DND-41 (cell line): ENCODE measurements around the gene FOXN3.

Experiments
- ATAC-seq: fragments of 200-7000 bp; cut with Tn5 transposase; 3 replicates; pipeline ENCODE4 v1.9.1; 2021; ENCODE audit warnings: low read depth; ENCODE audit not compliant: insufficient read depth
- DNase-seq: peaks from one replicate; pipeline ENCODE4 v3.0.0-alpha.2; 2020
- H2AFZ ChIP-seq: 2 replicates; pipeline ENCODE4 v1.6.0; 2012; ENCODE audit warnings: low read depth, low read length
- H3K27ac ChIP-seq: 2 replicates; pipeline ENCODE4 v1.5.1; 2012; ENCODE audit warnings: low read length, inconsistent platforms
- H3K27me3 ChIP-seq: fragments of 200-600 bp; sonication (generic); 2 replicates; pipeline ENCODE4 v1.6.0; 2012; ENCODE audit warnings: low read length, mild to moderate bottlenecking, inconsistent platforms; ENCODE audit not compliant: insufficient read depth, poor library complexity
- H3K36me3 ChIP-seq: 2 replicates; pipeline ENCODE4 v1.5.1; 2012; ENCODE audit warnings: low read length, inconsistent platforms; ENCODE audit not compliant: insufficient read depth
- H3K4me1 ChIP-seq: 2 replicates; pipeline ENCODE4 v1.5.1; 2012; ENCODE audit warnings: mild to moderate bottlenecking, low read length; ENCODE audit not compliant: insufficient read depth
- H3K4me2 ChIP-seq: 2 replicates; pipeline ENCODE4 v1.6.0; 2012; ENCODE audit warnings: mild to moderate bottlenecking, moderate library complexity, low read length, inconsistent platforms; ENCODE audit not compliant: insufficient read depth
- H3K4me3 ChIP-seq, 2 experiments: fragments of 200-600 bp in 1 of 2; shearing (Covaris generic) in 1 of 2; 2 replicates each; pipeline ENCODE4 v1.5.1; 2012 to 2016; ENCODE audit warnings: inconsistent platforms in 2 of 2, low read length in 2 of 2, mild to moderate bottlenecking in 2 of 2, low read depth in 1 of 2, moderate library complexity in 1 of 2
- H3K79me2 ChIP-seq: 2 replicates; pipeline ENCODE4 v1.6.0; 2012; ENCODE audit warnings: low read length, inconsistent platforms; ENCODE audit not compliant: insufficient read depth
- H3K9ac ChIP-seq: 2 replicates; pipeline ENCODE4 v1.6.0; 2012; ENCODE audit warnings: low read depth, mild to moderate bottlenecking, inconsistent platforms, low read length, moderate library complexity
- H3K9me3 ChIP-seq: 2 replicates; pipeline ENCODE4 v1.5.1; 2012; ENCODE audit warnings: low read length, moderate library complexity, mild to moderate bottlenecking, inconsistent platforms; ENCODE audit not compliant: insufficient read depth, severe bottlenecking
- H4K20me1 ChIP-seq: 2 replicates; pipeline ENCODE4 v1.6.0; 2012; ENCODE audit warnings: low read length; ENCODE audit not compliant: insufficient read depth
- CTCF ChIP-seq: IDR thresholded peaks from 2 replicates; pipeline ENCODE4 v1.5.1; 2012; ENCODE audit warnings: borderline replicate concordance, low read length, moderate library complexity, mild to moderate bottlenecking; ENCODE audit not compliant: poor library complexity, severe bottlenecking; ENCODE audit errors: extremely low read depth
- EZH2 ChIP-seq: IDR thresholded peaks from 3 replicates; pipeline ENCODE4 v1.6.1; 2012; ENCODE audit warnings: borderline replicate concordance, low read depth, mild to moderate bottlenecking, moderate library complexity, low read length, inconsistent platforms; ENCODE audit not compliant: severe bottlenecking

The FOXN3 gene

GRCh38 chr14:89236851-89237250 lies 180.2 kb downstream of the FOXN3 start:
- ATAC-seq (no peak), DNase-seq (no peak)
- Histone ChIP-seq H3K36me3 (peaks cover 4% of the 10 kb centered on the region), H3K9me3 (no peaks in the 10 kb centered on the region), H3K27ac (no peak overlapping the region), H3K79me2 (peaks cover 81% of the 10 kb centered on the region), H2AFZ (no peak overlapping the region), H3K4me3 (no peak overlapping the region), H3K4me2 (no peak overlapping the region), H3K27me3 (no peaks in the 10 kb centered on the region), H3K4me1 (no peaks in the 10 kb centered on the region), H4K20me1 (peaks cover 14% of the 10 kb centered on the region; the same call in 1 of the 2 replicates), H3K9ac (no peak overlapping the region)
- no peak for TF ChIP-seq EZH2
- no peak for TF ChIP-seq CTCF

GRCh38 chr14:89233184-89233583 lies 183.8 kb downstream of the FOXN3 start:
- H3K4me2 ChIP-seq, result no peak overlapping the region
- no peaks in the 10 kb centered on the region for H3K27me3 ChIP-seq

DNA sequence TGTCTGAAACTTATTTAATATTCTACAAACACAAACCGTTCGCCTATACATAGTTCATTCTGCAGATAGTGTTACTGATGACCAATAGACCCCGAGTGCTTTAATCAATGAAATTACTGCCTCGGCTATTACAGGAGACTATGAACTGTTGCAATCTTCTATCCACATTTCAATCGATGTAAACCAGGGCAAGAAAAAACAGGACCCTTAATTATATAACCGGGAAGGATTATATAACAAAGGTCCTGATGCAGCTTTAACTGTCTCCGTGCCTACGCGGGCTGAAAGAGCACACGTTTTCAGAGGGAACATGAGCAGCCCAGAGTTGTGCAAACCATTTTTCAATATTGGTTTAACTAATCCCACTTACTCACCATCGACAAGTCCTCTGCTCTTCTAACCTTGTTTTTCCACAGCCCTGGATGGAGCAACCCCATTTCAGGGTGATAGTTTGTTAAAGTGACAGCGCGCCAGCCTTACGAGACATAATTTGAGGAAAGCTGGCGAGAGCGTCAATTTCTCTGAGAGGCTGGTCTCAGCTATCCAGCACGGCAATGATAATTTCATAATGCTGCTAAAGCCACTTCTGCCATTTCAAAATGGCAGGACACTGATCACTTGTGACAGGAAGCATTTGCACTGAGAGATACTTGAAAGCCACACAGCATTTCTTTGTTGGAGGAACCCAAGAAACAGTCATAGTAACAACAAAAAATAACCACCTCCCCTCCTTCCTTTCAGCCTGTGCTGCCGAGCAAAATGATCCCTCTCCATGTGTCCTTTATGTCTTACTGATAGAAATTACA lies 184.6 kb downstream of the FOXN3 start:
- Histone ChIP-seq H4K20me1 (peaks cover 3% of the 10 kb centered on the region; the same call in 1 of the 2 replicates), H3K79me2 (peaks cover 84% of the 10 kb centered on the region)
- ATAC-seq, result no peak

More at GRCh38 chr14:89233184-89233583, 183.8 kb downstream of the FOXN3 start:
- 0 out of 2 replicates have a peak, but pooled peaks cover 3% of the 10 kb centered on the region for H3K36me3 ChIP-seq
- DNase-seq (no peak), ATAC-seq (no peak)
- H3K79me2 ChIP-seq, result peaks cover 84% of the 10 kb centered on the region
- no peaks in the 10 kb centered on the region for H3K9me3 ChIP-seq
- TF ChIP-seq EZH2 (no peak), CTCF (no peak)
- no peak overlapping the region for H3K4me3 ChIP-seq
- H4K20me1 ChIP-seq, result peaks cover 3% of the 10 kb centered on the region; the same call in 1 of the 2 replicates
- no peaks in the 10 kb centered on the region for H3K4me1 ChIP-seq
- H2AFZ ChIP-seq, result no peak overlapping the region
- H3K9ac ChIP-seq, result no peak overlapping the region
- no peak overlapping the region for H3K27ac ChIP-seq

More for the DNA sequence above, 184.6 kb downstream of the FOXN3 start:
- DNase-seq, result no peak
- Histone ChIP-seq H3K36me3 (0 out of 2 replicates have a peak, but pooled peaks cover 3% of the 10 kb centered on the region), H3K4me1 (no peaks in the 10 kb centered on the region), H3K9me3 (no peaks in the 10 kb centered on the region), H3K4me3 (no peak overlapping the region), H3K9ac (no peak overlapping the region), H3K27me3 (no peaks in the 10 kb centered on the region), H3K27ac (no peak overlapping the region), H2AFZ (no peak overlapping the region), H3K4me2 (no peak overlapping the region)
- TF ChIP-seq EZH2 (no peak), CTCF (no peak)
